IgD-negative memory B cell (primary cell): ENCODE data around the gene FOXP2. TPM values are rescaled to one million over a fixed set of nuclear protein-coding genes. Genes with fewer than 3 reads are reported as not detected.
"Not testable (repeated sequence)": the region's sequence is repeated elsewhere in the genome, so short reads cannot be mapped to it uniquely, and the experiment has no call there.

Source experiments
- H3K27ac Mint-ChIP-seq, 3 donors: one replicate each; pipeline ENCODE4 v1.8.0; 2020 to 2022; ENCODE audit warnings: mild to moderate bottlenecking in 3 of 3, mixed read lengths in 3 of 3, moderate library complexity in 1 of 3
- H3K27me3 Mint-ChIP-seq: one replicate; pipeline ENCODE4 v1.8.0; 2021; ENCODE audit warnings: mixed read lengths
- H3K36me3 Mint-ChIP-seq: one replicate; pipeline ENCODE4 v1.8.0; 2020; ENCODE audit warnings: mild to moderate bottlenecking, mixed read lengths
- H3K4me1 Mint-ChIP-seq, 3 donors: one replicate each; pipeline ENCODE4 v1.8.0; 2020 to 2022; ENCODE audit warnings: mixed read lengths in 3 of 3, mild to moderate bottlenecking in 1 of 3
- H3K4me3 Mint-ChIP-seq, 4 donors: one replicate each; pipeline ENCODE4 v1.8.0; 2020 to 2022; ENCODE audit warnings: mild to moderate bottlenecking in 4 of 4, mixed read lengths in 4 of 4, moderate library complexity in 3 of 4
- H3K9me3 Mint-ChIP-seq, 3 donors: one replicate each; pipeline ENCODE4 v1.8.0; 2020 to 2021; ENCODE audit warnings: mixed read lengths in 3 of 3, mild to moderate bottlenecking in 1 of 3
- polyA plus RNA-seq: library from polyadenylated mRNA; unstranded; fragments of 300-500 nt; fragmentation: Illumina TruSeq; gene quantifications from one replicate; pipeline ENCODE4 v1.2.3, GENCODE V29; 2021

FOXP2 gene
- not detected for polyA plus RNA-seq

DNA sequence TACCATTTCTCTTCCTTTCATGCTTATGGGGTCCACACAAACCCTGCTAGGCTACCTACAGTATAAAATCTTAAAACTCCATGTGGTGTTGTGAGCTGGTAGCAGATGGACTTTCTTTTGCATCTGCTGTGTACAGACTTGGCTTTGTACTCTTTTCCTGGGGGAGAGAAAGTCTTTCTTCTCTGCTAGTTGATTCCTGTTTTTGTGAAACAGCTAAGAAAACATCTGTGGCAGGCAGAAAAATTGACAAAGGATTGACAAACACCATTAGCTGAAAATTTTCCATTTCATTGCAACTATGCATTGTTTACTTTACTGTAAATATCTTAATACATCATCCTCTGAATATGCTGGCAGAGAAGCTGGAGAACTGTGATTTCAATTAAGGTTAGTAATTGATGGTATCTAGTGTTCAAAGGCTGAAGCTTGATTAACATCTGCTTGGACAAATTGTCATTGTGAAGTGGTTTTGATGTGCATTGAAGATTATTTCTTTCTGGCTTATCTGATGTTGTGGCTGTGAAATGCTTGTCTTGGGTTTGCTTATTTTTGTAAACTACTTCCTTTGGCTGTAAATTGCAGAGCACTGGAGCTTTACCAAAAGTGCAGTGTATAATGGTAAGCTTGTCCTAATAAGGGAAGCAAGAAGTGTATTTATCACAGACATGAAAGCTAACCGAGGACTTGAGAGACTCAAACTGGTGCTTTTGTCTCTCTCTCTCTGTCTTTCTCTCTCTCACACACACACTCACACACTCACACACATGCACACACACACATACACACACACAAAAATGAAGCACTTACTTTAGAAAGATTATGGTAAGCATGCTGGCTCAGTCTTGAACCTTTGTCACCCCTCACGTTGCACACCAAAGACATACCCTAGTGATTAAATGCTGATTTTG lies at the start of gene FOXP2:
Gene FOXP2 (plus strand): TSS at position 660 of the 908 bp plus-strand sequence. CDS start 11,697 bp downstream, outside the sequence.
- no peaks in the 10 kb centered on the region for H3K4me1 Mint-ChIP-seq
- no peak within 1 kb of the TSS for H3K27ac Mint-ChIP-seq
- H3K36me3 Mint-ChIP-seq = no peaks in the 10 kb centered on the region
- no peaks in the 10 kb centered on the region for H3K27me3 Mint-ChIP-seq
- no peak within 1 kb of the TSS for H3K4me3 Mint-ChIP-seq
- H3K9me3 Mint-ChIP-seq = no peaks in the 10 kb centered on the region

DNA sequence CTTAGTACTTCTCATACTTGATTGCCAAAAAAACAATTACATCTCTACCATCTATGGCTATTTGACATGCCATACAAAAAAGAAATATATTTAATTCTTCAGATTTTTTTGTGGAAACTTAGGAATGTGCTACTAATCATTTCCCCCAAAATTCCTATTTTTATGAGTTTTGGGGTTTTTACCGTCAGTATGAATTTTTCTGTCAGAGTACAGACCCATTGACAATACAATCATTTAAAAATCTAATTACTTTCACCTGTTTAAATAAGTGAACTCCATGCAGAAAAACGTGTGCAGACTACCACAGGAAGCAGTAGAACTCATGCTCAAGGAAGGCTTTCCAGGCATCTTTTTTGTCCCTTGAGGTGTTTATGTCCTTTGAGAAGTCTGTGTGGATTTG lies 48.8 kb upstream of the FOXP2 start:
- Mint-ChIP-seq H3K9me3 (peaks cover 0 to 2% (median 0%) of the 10 kb centered on the region in 3 donors), H3K4me3 (no peak overlapping the region), H3K27me3 (peaks cover 2% of the 10 kb centered on the region), H3K36me3 (no peaks in the 10 kb centered on the region), H3K27ac (no peak overlapping the region), H3K4me1 (no peaks in the 10 kb centered on the region)

DNA sequence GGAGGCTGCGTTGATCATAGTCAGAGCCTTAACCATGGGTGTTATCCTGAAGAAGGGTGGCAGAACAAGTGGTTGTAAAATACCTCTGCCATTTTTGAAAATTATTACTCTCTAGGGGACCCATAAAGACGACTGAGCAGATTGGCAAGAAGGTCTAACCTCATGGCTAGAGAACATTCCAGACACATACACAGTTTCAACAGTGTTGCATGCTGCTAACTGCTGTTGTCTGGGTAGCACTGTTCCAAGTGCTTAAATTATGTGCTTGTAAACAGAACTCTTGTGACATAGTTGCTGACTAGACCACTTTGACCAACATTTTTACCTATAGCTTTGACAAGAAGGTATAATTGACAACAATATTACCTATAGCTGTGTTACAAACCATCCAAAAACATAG lies 46.1 kb upstream of the FOXP2 start:
- H3K4me1 Mint-ChIP-seq = no peaks in the 10 kb centered on the region
- H3K4me3 Mint-ChIP-seq = no peak overlapping the region
- no peaks in the 10 kb centered on the region for H3K27me3 Mint-ChIP-seq
- H3K9me3 Mint-ChIP-seq = no peaks in the 10 kb centered on the region
- H3K27ac Mint-ChIP-seq = no peak overlapping the region
- H3K36me3 Mint-ChIP-seq = no peaks in the 10 kb centered on the region

- H3K27ac Mint-ChIP-seq = no peak overlapping the region
- peaks cover 0 to 1% (median 0%) of the 10 kb centered on the region in 3 donors for H3K9me3 Mint-ChIP-seq
- H3K4me1 Mint-ChIP-seq = no peaks in the 10 kb centered on the region
- no peak overlapping the region for H3K4me3 Mint-ChIP-seq
- no peaks in the 10 kb centered on the region for H3K27me3 Mint-ChIP-seq
- no peaks in the 10 kb centered on the region for H3K36me3 Mint-ChIP-seq
Measured at GRCh38 chr7:114369294-114369693, 45.3 kb upstream of the FOXP2 start.

DNA sequence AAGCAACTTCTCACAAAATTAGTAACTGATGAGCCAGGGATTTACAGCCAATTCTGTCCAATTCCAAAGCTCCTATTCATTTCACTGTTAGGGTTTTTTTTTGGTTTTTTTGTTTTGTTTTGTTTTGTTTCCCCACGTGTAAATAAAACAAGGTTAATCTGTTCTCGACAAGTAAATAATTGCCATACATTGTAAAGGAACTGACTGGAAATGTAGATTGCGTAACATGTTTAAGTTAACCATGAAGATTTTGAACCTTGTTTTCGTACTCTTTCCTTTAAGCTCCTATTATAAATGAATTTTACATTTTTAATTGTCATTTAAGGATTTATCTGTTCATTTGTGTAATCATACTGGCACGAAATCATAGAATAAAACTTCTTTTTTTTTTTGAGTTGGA lies 42.0 kb upstream of the FOXP2 start:
- Mint-ChIP-seq H3K27ac (no peak overlapping the region), H3K9me3 (peaks cover 0 to 1% (median 0%) of the 10 kb centered on the region in 3 donors), H3K4me1 (no peaks in the 10 kb centered on the region), H3K36me3 (no peaks in the 10 kb centered on the region), H3K4me3 (no peak overlapping the region), H3K27me3 (no peaks in the 10 kb centered on the region)

DNA sequence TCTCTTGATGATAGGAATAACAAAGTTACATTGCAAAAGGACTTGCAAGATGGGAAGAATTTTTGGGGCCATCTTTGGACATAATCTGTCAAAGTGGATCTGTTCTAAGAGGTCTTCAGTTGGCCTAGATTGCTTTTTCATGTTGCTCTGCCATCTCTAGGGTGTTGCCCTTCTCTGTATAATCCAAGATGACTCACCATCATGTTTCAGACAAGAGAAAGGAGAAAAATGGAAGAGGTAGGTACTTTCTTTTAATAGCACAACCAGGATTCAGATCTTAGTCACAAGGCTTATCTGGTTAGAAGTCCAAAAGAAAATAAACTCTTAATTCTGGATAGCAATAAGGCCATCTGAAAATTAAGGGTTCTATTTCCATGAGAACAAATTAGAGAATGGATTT lies 38.7 kb upstream of the FOXP2 start:
- Mint-ChIP-seq H3K27me3 (no peaks in the 10 kb centered on the region), H3K27ac (no peak overlapping the region), H3K36me3 (no peaks in the 10 kb centered on the region)

DNA sequence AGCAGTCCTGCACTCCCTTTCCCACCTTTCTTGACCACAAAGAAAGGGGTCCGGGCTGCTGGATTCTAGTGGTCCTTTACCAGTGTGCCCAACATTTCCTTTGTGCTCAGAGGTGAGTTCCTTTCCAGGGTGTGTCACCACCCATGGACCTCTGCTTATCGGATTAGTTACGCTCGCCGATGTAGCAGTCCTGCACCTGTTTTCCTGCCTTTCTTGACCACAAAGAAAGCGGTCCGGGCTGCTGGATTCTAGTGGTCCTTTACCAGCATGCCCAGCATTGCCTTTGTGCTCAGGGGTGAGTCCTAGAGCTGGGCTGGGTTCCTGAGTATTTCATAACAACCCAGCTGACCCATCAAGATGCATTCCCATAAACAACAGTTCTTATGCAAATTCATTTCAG lies 30.7 kb upstream of the FOXP2 start:
- H3K36me3 Mint-ChIP-seq, H3K4me1 Mint-ChIP-seq: not testable (repeated sequence)

More for the DNA sequence above, 38.7 kb upstream of the FOXP2 start:
- Mint-ChIP-seq H3K4me1 (no peaks in the 10 kb centered on the region), H3K4me3 (no peak overlapping the region), H3K9me3 (peaks cover 0 to 1% (median 0%) of the 10 kb centered on the region in 3 donors)

GRCh38 chr7:114384346-114384745 lies 30.3 kb upstream of the FOXP2 start:
- not testable (repeated sequence) for H3K27me3 Mint-ChIP-seq, H3K4me1 Mint-ChIP-seq, H3K9me3 Mint-ChIP-seq, H3K27ac Mint-ChIP-seq, H3K4me3 Mint-ChIP-seq, H3K36me3 Mint-ChIP-seq

More for the DNA sequence above, 30.7 kb upstream of the FOXP2 start:
- not testable (repeated sequence) for H3K27ac Mint-ChIP-seq, H3K27me3 Mint-ChIP-seq, H3K4me3 Mint-ChIP-seq, H3K9me3 Mint-ChIP-seq

GRCh38 chr7:114388021-114388420 lies 26.6 kb upstream of the FOXP2 start:
- Mint-ChIP-seq H3K4me1 (no peaks in the 10 kb centered on the region), H3K27me3 (peaks cover 3% of the 10 kb centered on the region)

GRCh38 chr7:114392686-114393085 lies 21.9 kb upstream of the FOXP2 start:
- no peak overlapping the region for H3K27ac Mint-ChIP-seq
- H3K4me1 Mint-ChIP-seq = no peaks in the 10 kb centered on the region
- H3K9me3 Mint-ChIP-seq = no peaks in the 10 kb centered on the region
- H3K27me3 Mint-ChIP-seq = no peaks in the 10 kb centered on the region
- H3K36me3 Mint-ChIP-seq = no peaks in the 10 kb centered on the region
- no peak overlapping the region for H3K4me3 Mint-ChIP-seq

More at GRCh38 chr7:114388021-114388420, 26.6 kb upstream of the FOXP2 start:
- H3K4me3 Mint-ChIP-seq = no peak overlapping the region
- H3K9me3 Mint-ChIP-seq = no peaks in the 10 kb centered on the region
- H3K36me3 Mint-ChIP-seq = no peaks in the 10 kb centered on the region
- H3K27ac Mint-ChIP-seq = no peak overlapping the region

GRCh38 chr7:114402876-114403635 lies 11.6 kb upstream of the FOXP2 start:
- Mint-ChIP-seq H3K36me3 (no peaks in the 10 kb centered on the region), H3K9me3 (no peaks in the 10 kb centered on the region), H3K4me1 (no peaks in the 10 kb centered on the region), H3K4me3 (no peak overlapping the region), H3K27me3 (no peaks in the 10 kb centered on the region), H3K27ac (no peak overlapping the region)

DNA sequence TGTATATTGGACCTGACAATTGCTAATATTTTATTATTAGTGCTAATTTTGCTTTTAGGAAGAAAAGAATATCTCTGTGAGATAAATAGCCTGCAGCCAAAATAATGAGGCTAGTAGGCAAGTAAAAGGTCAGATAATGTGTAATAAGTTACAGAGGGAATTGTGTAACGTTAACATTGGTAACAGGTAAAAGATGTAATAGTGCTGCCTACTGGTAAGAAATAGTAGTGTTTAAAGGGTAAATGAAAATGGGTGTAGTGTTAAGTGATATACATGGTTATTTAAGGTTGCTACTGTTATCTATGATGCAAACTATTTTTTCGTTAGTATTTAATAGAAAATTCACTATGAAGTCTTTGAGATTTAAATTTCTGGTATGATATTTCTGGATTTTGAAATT lies 9.2 kb upstream of the FOXP2 start:
- Mint-ChIP-seq H3K4me3 (no peak overlapping the region), H3K9me3 (no peaks in the 10 kb centered on the region), H3K36me3 (no peaks in the 10 kb centered on the region), H3K4me1 (no peaks in the 10 kb centered on the region), H3K27me3 (no peaks in the 10 kb centered on the region), H3K27ac (no peak overlapping the region)

GRCh38 chr7:114409750-114410149 lies 4.9 kb upstream of the FOXP2 start:
- Mint-ChIP-seq H3K4me3 (no peak overlapping the region), H3K36me3 (no peaks in the 10 kb centered on the region), H3K27me3 (no peaks in the 10 kb centered on the region), H3K9me3 (no peaks in the 10 kb centered on the region), H3K4me1 (no peaks in the 10 kb centered on the region), H3K27ac (no peak overlapping the region)

DNA sequence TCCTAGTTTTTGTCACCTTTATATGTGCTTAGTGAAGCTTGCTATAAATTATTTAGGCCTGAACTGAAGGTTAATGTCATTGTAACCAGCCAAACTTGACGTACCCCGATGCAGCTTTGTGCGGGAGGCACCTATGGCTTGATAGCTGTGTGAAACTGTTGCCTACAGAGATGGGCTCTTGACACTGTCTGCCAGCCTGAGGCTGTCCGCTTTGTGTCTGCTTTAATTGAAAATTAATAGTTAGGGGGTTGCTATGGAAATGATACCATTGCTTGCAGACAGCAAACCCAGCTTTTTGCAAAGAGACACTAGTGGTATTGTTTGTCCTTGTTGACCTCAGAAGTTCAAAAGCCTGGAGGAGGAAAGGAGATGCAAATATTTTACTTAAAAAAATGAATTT lies 2.1 kb upstream of the FOXP2 start:
- Mint-ChIP-seq H3K4me1 (no peaks in the 10 kb centered on the region), H3K4me3 (no peak overlapping the region), H3K9me3 (no peaks in the 10 kb centered on the region), H3K36me3 (no peaks in the 10 kb centered on the region), H3K27ac (no peak overlapping the region), H3K27me3 (no peaks in the 10 kb centered on the region)

DNA sequence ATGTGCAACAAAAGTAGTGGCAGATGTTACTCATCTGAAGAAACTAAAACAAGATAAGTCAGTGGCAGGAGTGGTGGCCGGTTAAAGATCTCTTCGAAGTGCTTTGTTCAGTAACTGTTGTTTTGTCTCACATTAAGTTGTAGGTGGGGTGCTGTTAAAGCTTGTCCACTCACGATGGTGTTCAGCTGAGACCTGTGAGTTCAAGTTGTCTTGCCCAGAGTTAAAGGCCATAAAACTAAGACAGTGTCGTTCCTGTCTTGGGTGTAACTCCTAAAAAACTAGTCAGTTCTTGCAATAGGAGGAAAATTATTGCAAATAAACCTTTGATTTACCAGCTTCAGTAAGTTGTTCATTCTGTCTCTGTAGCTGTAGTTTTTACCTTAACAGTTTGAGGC lies 857 bp upstream of the FOXP2 start:
- H3K4me1 Mint-ChIP-seq = no peaks in the 10 kb centered on the region
- no peak overlapping the region for H3K27ac Mint-ChIP-seq
- H3K4me3 Mint-ChIP-seq = no peak overlapping the region
- no peaks in the 10 kb centered on the region for H3K27me3 Mint-ChIP-seq
- no peaks in the 10 kb centered on the region for H3K9me3 Mint-ChIP-seq
- no peaks in the 10 kb centered on the region for H3K36me3 Mint-ChIP-seq
